ENCODE measurements around the gene TRMT2A.

GRCh38 chr22:20145832-20146223 is 28.8 kb upstream of the TRMT2A start:
- TF ChIP-seq POLR2AphosphoS5 (IDR thresholded peaks at IDR 0.05; ENCODE audit: low read depth, low read length) = no peak
- TF ChIP-seq POLR2A (IDR thresholded peaks at IDR 0.05; ENCODE audit: low read depth, low read length) = no peak
- TF ChIP-seq TAF1 (IDR thresholded peaks at IDR 0.05; ENCODE audit: low read depth, low read length) = no peak
- no peak for TF ChIP-seq PAX5 (IDR thresholded peaks at IDR 0.05; ENCODE audit: insufficient read depth, low read length, severe bottlenecking)

All from GM12891 (cell line).